Islet of Langerhans (tissue), 1 donor: ENCODE data around the gene MCHR2.
"Not testable (repeated sequence)": the region's sequence is repeated elsewhere in the genome, so short reads cannot be mapped to it uniquely, and the experiment has no call there.

Source experiments
- FAIRE-seq: peaks from one replicate; lab custom pipeline; 2011; peaks lifted over from hg19 to GRCh38; lab: Jason Lieb, UNC

MCHR2 gene, protein sequence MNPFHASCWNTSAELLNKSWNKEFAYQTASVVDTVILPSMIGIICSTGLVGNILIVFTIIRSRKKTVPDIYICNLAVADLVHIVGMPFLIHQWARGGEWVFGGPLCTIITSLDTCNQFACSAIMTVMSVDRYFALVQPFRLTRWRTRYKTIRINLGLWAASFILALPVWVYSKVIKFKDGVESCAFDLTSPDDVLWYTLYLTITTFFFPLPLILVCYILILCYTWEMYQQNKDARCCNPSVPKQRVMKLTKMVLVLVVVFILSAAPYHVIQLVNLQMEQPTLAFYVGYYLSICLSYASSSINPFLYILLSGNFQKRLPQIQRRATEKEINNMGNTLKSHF

GRCh38 chr6:99993533-99994251 is at the start of gene MCHR2:
MCHR2 (minus strand) TSS chr6:99994223; CDS start chr6:99956147, 38,076 bp downstream.
- FAIRE-seq = no peak

GRCh38 chr6:100038546-100038945 is 44.5 kb upstream of the MCHR2 start:
- not testable (repeated sequence) for FAIRE-seq

DNA sequence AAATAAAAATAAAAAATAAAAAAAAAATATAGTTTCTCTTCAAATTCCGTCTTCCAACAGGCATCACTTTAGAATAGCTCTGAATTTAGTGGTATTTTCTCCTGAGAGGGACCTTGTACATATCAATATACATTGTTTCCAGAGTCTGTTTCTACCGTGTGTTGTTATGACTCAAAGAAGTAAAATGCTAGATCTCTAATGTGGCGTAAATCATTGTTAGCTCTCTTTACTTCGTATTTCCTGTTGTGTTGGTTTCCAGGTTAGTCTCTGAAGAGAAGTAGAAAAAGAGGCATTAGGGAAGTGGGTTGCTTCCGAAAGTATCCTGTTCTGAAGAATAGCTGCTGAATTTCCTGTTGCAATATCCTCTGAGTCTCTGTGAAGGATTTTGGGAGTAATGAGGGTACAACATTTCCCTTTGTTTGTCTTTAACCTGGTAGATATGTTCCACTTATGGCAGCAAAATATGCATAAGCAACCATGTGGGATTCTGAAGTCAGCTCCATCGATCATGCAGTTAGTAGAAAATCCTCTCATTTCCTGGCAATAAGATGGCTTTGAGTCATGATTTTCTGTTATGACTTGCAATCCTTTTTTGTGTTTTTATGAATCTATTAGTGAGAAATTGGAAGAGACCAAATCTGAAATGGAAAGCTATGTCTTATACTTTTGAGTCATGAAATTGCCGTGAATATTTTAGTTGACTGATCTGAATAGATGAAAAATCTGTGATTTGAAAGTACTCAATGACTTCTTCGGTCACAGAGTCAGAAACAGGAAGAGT is 42.0 kb upstream of the MCHR2 start:
- no peak for FAIRE-seq

DNA sequence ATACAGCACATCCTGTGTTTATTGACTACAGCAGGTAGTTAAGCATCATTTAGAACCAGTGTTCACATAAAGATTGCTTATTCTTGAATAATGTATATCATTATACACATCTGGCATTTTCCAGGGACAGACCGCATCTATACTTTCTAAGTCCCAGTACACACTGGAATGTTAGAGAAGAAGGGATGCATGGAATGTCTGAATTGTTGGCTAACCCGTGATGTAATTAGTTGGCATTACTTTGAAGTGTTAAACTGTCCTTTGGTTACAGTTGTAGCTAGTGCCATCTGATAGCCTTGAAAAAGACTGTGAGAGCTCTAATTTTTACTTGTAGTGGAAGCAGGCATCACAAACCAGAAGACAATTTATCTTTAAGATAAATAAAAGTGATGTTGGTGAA is 29.8 kb upstream of the MCHR2 start:
- no peak for FAIRE-seq

DNA sequence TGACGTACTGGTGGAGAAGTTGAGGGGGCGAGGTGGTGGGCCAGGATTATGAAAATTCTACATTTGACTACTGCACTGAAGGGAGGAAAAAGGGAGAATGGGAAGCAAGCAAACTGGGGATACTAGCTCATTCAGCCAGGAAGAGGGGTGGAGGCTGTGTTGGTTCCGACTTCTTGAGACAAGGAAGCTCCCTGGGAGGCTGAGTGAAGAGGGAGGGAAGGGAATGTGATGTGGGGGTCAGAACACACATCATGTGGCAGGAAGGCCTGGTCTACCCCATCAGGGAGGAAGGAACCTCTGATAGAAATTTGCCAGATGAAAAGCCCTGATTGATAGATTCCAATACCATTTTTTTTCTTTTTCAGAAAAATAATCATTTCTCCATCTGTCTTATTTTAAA is 28.8 kb upstream of the MCHR2 start:
- no peak for FAIRE-seq

GRCh38 chr6:100008857-100009256 is 14.8 kb upstream of the MCHR2 start:
- no peak for FAIRE-seq

DNA sequence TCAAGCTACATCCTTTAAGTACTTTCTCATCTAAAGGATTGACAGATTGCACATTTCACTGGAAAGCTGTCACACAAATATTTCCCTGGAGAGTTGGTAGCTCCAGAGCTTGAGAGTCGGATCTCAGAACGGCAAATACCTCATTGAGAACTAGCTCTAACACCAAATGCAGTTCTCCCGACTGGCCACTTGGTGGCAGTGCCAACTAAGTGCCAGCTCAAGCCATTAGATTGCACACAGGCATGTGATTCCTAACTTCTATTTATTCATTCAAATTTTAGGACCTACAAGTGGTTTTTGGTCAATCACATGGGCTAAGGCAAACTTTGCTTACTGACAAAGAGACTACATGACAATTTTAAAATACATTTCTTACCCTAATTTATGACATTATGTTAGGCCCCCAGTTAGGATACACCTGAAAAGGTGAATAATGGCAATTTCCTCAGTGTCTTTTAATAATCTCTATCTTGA is 7.9 kb upstream of the MCHR2 start:
- peak; percentile 61 for FAIRE-seq

DNA sequence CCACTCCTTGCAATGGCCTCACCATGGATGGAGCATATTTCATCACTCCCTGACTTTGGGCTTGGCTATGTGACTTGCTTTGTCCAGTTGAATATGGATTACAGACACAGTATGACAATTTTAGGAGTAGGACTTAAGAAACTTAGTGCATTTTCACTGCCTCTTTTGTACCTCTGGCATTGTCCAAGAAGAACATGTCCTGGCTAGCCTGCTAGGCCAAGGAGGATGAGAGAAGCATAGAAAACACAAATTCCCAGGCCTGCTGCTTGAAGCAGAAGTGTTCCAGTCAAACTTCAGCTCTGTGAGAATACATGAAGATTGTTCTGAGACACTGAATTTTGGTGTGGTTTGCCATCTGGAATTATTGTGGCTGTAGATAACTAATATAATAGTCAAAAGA is 3.1 kb upstream of the MCHR2 start:
- FAIRE-seq = no peak

GRCh38 chr6:99995916-99996315 is 1.9 kb upstream of the MCHR2 start:
- FAIRE-seq = no peak

DNA sequence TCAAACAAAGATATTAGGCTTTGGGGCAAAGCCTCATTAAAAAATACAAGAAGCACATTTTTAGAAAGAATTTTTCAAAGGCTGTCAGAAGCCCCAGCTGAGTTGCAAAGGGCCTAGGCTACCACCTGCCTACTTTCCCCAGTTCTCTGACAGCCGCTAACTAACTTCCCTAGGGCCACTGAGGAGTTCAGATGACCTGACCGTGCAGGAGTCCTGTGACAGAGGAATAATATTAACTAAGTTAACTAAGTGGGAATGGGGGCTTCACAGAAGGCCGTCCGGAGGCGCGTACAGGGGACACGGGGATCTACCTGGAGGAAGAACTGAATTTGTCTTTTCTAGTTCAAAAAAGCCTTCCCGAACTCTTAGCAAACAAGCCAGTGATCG is 884 bp downstream of the MCHR2 start:
- FAIRE-seq = no peak

GRCh38 chr6:99991955-99992354 is 2.1 kb downstream of the MCHR2 start:
- no peak for FAIRE-seq

DNA sequence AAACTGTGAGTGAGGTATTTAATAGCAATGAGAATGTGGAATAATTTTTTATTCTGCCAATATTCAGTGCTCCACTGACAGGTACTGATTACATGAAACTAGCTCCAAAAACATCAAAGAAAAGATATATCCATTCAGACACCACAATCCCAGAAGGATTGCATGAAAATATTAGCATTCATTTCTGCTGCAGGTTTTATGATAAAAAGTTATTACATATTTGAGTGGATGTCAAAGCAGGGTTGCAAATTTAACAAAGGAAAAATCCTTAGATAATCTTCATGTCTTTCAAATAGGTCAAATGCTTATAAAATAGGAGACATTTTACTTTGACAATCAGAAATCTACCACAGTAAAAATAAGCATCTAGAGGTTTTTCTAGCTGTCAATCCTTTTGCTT is 13.3 kb downstream of the MCHR2 start:
- FAIRE-seq = no peak

- FAIRE-seq = no peak
Observed at GRCh38 chr6:99979953-99980352, 14.1 kb downstream of the MCHR2 start.

GRCh38 chr6:99967052-99967451 is 27.0 kb downstream of the MCHR2 start:
- no peak for FAIRE-seq

DNA sequence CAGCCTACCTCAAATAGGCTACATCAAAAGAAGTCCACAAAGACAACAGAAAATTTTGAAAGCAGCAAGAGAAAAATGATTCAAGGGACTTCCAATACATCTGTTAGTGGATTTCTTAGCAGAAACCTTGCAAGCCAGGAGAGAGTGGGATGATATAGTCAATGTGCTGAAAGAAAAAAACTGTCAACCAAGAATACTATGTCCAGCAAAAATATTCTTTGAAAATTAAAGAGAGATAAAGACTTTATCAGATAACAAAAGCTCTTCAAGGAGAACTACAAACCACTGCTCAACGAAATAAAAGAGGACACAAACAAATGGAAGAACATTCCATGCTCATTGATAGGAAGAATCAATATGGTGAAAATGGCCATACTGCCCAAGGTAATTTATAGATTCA is 34.0 kb downstream of the MCHR2 start:
- no peak for FAIRE-seq

- FAIRE-seq = no peak
Observed at GRCh38 chr6:99951016-99951805, 42.8 kb downstream of the MCHR2 start.

- no peak for FAIRE-seq
Observed at GRCh38 chr6:99946005-99946404, 48.0 kb downstream of the MCHR2 start.

DNA sequence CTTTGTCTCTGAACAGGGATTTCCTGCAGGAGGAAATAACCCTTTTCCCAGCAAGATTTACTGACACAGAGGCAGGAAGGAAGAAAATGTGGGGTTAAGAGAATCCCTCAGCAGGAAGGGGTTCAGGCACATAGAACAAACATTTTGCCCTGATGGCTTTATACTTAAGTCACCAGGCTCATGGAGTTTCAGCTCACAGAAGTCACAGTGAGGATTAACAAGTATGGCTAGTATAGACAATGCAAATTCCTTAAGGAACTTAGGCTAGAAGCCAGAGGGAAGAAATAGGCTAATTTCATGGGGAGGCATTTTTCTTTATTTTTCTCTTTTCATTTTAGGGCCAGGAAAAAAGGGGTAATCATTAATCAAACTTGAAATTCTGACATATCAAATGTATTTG is 50.2 kb downstream of the MCHR2 start:
- FAIRE-seq = no peak

GRCh38 chr6:99940582-99940981 is 53.4 kb downstream of the MCHR2 start:
- FAIRE-seq = no peak

GRCh38 chr6:99933129-99933528 is 60.9 kb downstream of the MCHR2 start:
- FAIRE-seq = no peak

- no peak for FAIRE-seq
Observed at GRCh38 chr6:99912657-99913056, 81.4 kb downstream of the MCHR2 start.
